Nephron progenitor cell (in vitro differentiated cells): ENCODE measurements around the gene RTL10.

Source experiments
- DNase-seq: peaks from one replicate; pipeline ENCODE4 v3.0.0; 2021
- H3K27ac Mint-ChIP-seq: 2 replicates; pipeline ENCODE4 v1.8.0; 2021; ENCODE audit warnings: mild to moderate bottlenecking, moderate library complexity, mixed read lengths
- H3K27me3 Mint-ChIP-seq: 2 replicates; pipeline ENCODE4 v1.8.0; 2021; ENCODE audit warnings: mild to moderate bottlenecking, low read depth, mixed read lengths; ENCODE audit not compliant: poor library complexity
- H3K36me3 Mint-ChIP-seq: 2 replicates; pipeline ENCODE4 v1.8.0; 2021; ENCODE audit warnings: low read depth, mixed read lengths
- H3K4me1 Mint-ChIP-seq: 2 replicates; pipeline ENCODE4 v1.8.0; 2021; ENCODE audit warnings: mixed read lengths
- H3K4me3 Mint-ChIP-seq: 2 replicates; pipeline ENCODE4 v1.8.0; 2021; ENCODE audit warnings: mild to moderate bottlenecking, moderate library complexity, mixed read lengths
- H3K9me3 Mint-ChIP-seq: 2 replicates; pipeline ENCODE4 v1.8.0; 2021; ENCODE audit warnings: mild to moderate bottlenecking, moderate library complexity, mixed read lengths
- TF ChIP-seq, protein P1 (sequence below): fragments of 200-600 bp; sonication (generic); IDR thresholded peaks from 2 replicates; pipeline ENCODE4 v1.5.0; 2021; ENCODE audit warnings: antibody characterized with exemption

The RTL10 gene

DNA sequence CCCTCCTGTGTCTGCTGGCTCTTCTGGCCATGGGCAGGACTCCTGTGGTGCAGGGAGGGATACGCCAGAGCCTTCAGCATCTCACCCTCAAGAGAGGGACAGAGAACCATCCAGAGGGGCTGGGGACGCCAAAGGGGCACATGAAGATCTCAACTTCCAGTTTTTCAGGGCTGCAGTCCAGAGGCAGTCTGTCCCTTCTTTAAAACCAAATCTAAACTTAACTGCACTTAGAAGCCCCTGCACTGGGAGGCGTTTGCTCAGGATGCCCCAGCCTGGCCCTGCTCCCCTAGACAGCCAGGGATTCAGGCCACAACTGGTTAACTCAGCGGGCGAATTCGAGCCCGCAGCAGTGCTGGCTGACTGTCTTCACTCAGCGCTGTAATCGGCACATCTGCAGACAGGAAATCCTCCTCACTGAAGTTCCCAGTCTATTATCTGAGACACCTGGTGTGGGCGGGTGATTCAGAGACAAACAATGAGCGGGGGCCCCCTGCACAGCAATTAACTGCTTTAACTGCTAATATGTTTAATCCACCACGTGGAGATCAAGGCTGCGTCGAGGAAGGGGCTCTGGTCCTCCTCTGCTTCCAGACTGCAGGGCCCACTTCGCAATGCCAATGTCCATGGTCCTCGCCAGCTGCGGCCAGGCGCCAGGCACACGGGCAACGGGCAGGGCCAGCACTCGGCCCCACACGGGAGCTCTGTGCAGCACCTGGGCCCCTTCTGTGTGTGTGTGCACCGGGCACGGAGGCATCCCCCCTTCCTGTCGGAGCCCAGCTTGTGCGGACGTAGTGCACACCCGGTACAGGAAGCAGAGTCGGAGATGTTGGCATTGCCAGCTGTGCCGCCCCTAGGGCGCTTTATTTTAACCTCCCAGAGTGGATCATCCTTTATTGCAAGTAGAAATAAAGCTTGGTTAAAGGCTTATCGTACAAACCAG, 36.9 kb upstream of the RTL10 start:
- H3K27me3 Mint-ChIP-seq: peaks cover 13% of the 10 kb centered on the region
- no peak for DNase-seq
- H3K4me3 Mint-ChIP-seq: peak overlapping the region; percentile 47
- TF ChIP-seq, protein P1, sequence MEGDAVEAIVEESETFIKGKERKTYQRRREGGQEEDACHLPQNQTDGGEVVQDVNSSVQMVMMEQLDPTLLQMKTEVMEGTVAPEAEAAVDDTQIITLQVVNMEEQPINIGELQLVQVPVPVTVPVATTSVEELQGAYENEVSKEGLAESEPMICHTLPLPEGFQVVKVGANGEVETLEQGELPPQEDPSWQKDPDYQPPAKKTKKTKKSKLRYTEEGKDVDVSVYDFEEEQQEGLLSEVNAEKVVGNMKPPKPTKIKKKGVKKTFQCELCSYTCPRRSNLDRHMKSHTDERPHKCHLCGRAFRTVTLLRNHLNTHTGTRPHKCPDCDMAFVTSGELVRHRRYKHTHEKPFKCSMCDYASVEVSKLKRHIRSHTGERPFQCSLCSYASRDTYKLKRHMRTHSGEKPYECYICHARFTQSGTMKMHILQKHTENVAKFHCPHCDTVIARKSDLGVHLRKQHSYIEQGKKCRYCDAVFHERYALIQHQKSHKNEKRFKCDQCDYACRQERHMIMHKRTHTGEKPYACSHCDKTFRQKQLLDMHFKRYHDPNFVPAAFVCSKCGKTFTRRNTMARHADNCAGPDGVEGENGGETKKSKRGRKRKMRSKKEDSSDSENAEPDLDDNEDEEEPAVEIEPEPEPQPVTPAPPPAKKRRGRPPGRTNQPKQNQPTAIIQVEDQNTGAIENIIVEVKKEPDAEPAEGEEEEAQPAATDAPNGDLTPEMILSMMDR: no peak
- no peak overlapping the region for H3K27ac Mint-ChIP-seq
- peaks cover 41% of the 10 kb centered on the region for H3K4me1 Mint-ChIP-seq
- no peaks in the 10 kb centered on the region for H3K9me3 Mint-ChIP-seq
- H3K36me3 Mint-ChIP-seq: peaks cover 7% of the 10 kb centered on the region

DNA sequence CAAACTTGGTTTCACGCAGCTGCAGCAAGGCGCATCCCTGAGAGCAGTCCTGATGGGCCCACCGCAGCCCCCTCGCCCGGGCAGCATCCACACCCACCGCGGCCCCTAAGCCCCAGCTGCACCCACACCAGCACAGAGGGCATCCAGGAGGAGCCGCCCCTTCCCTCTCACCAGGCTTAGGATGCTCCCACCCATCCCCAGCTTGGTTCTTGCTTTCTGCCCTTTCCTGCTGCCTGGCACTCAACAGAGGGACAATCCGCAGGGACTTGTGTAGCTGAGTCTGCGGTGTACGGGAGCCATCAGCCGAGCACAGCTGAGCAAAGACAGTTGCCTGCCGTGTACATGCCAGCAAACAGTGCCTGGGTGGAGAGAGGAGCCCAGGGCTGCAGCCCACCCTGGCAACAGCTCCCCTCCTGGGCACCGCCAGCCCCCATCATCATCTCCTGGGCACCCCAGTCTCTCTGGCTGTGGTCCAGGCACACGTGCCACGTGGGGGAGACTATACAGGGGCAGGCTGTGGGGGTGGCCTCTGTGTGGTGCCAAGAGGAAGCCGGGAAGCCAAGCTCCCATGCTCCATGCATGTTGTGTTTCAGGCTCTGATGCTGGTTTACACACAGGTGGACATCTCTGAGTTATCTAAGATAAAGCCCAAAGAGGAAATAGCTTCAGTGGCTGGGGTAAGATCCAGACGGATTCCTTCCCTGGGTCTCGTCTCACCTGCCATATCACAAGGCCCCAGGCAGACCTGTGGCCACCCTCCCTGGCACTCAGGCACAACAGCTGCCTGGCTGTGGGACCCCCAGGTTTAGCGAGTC, 36.0 kb upstream of the RTL10 start:
- DNase-seq: no peak
- H3K4me3 Mint-ChIP-seq: no peak overlapping the region
- H3K4me1 Mint-ChIP-seq: peaks cover 41% of the 10 kb centered on the region
- H3K27ac Mint-ChIP-seq: no peak overlapping the region
- peaks cover 7% of the 10 kb centered on the region for H3K27me3 Mint-ChIP-seq
- peaks cover 7% of the 10 kb centered on the region for H3K36me3 Mint-ChIP-seq
- H3K9me3 Mint-ChIP-seq: no peaks in the 10 kb centered on the region
- TF ChIP-seq, protein P1: no peak

DNA sequence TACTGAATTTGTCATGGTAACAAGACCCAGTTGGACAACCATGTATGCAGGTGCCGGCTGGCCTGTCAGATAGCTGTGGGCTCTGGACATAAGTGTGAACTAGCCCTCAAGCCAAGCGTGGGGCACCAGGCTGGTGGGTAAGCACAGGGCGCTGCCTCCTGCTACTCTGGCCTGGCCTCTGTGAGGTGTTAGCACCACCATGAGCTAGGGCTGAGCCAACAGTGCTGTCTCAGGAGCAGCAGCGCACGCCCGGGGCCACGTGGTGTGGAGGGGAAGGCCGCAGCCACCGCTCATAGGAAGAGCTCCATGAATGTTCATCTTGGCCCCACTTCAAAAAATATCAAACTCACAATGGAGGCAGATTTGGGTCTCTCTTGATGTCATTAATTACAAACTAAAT, 35.3 kb upstream of the RTL10 start:
- no peak for DNase-seq
- Mint-ChIP-seq H3K4me1 (peaks cover 41% of the 10 kb centered on the region), H3K27me3 (peaks cover 8% of the 10 kb centered on the region), H3K4me3 (no peak overlapping the region), H3K36me3 (peaks cover 7% of the 10 kb centered on the region), H3K9me3 (no peaks in the 10 kb centered on the region), H3K27ac (no peak overlapping the region)
- TF ChIP-seq, protein P1: no peak

DNA sequence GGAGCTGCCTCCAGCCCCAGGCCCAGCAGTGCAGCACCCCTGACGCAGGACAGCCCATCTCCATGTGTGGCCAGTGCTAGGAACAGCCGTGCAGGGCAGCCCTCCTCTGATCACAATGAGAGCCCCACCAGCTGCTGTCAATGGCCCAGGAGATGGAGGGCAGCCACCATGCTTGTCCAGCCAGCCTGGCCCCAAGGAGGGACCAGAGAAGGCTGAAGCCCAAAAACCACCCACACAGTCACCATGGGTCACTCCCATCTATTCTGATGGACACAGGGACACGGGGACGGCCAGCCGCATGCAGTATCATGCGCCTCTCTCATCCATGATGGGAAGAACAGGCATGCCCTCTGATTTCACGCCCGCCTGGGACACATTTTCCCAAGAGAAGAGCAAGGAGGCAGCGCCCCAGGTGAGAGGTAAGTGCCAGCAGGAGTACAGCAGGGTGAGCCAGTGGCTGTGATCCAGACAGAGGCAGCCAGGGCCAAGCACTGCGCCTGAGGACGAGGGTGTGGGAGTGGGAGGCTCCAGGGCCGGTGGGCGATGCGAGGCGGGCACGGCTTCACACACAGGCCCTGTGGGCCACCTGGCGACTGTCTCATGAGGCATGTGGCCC, 33.6 kb upstream of the RTL10 start:
- no peak overlapping the region for H3K27ac Mint-ChIP-seq

DNA sequence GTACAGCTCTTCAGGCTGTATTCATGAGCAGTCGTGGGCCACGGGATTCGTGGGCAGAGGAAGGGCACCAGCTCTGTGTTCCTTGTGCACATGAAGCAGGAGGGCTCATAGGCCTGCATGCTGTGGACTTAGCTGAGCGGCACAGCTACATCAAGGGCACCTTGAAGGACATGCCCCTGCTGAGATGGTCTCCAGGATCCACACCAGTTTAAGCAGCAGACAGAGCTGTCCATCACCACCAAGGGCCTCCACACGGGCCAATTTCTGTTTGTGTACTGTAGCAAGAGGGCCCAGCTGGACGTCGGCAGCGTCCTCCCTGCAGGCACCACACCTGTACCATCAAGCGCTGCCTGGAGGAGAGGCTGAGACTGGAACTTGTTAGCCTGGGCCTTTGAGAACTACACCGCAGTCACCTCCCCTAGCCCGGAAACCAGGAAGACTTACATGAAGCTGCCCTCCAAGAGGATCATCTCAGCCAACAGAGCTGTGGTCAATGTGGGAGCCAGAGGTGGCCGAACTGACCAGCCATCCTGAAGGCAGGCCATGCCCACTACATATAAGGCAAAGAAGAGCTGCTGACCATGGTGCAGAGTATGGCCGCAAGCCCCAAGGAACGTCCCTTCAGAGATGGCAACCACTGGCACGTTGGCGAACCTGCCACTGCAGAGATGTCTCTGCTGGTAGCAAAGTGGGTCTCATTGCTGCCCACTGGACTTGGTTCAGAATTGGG, 32.7 kb upstream of the RTL10 start:
- no peak overlapping the region for H3K27ac Mint-ChIP-seq
- H3K4me1 Mint-ChIP-seq: peaks cover 19% of the 10 kb centered on the region
- no peak overlapping the region for H3K4me3 Mint-ChIP-seq
- no peak for DNase-seq
- TF ChIP-seq, protein P1: no peak
- no peaks in the 10 kb centered on the region for H3K36me3 Mint-ChIP-seq
- no peaks in the 10 kb centered on the region for H3K9me3 Mint-ChIP-seq
- H3K27me3 Mint-ChIP-seq: peaks cover 8% of the 10 kb centered on the region

More for the DNA sequence above, 33.6 kb upstream of the RTL10 start:
- Mint-ChIP-seq H3K9me3 (no peaks in the 10 kb centered on the region), H3K4me1 (peaks cover 26% of the 10 kb centered on the region), H3K27me3 (peaks cover 8% of the 10 kb centered on the region), H3K36me3 (no peaks in the 10 kb centered on the region), H3K4me3 (no peak overlapping the region)
- no peak for DNase-seq
- TF ChIP-seq, protein P1: no peak
